Measurements from ENCODE around the gene RXRA. TPM values are rescaled to one million over a fixed set of nuclear protein-coding genes. Genes with fewer than 3 reads are reported as not detected.

RXRA gene
- polyA plus RNA-seq, 1 of the 3 experiments (the other 2 are of a cell fraction) = 7.6 TPM

GRCh38 chr9:134460896-134461295 lies 134.6 kb downstream of the RXRA start:
- Histone ChIP-seq H3K4me2 (no peak overlapping the region), H3K9ac (no peak overlapping the region), H4K20me1 (ENCODE audit: insufficient read depth) (no peaks in the 10 kb centered on the region), H3K27me3 (ENCODE audit: insufficient read depth) (peaks cover 8% of the 10 kb centered on the region), H3K79me2 (ENCODE audit: insufficient read depth) (no peaks in the 10 kb centered on the region), H2AFZ (ENCODE audit: low read depth) (no peak overlapping the region), H3F3A (replicated peaks; ENCODE audit: insufficient read depth) (peaks cover 3% of the 10 kb centered on the region), H3K36me3 (replicated peaks in 1 of 2; ENCODE audit: control insufficient read depth in 1 of 2, insufficient read depth in 2 of 2, low read length in 1 of 2) (no peaks in the 10 kb centered on the region), H3K9me2 (no peaks in the 10 kb centered on the region), H3K9me3 (no peaks in the 10 kb centered on the region), H3K4me3 (ENCODE audit: low read depth in 2 of 2, low read length in 1 of 2) (no peak overlapping the region), H3K4me1 (ENCODE audit: control insufficient read depth in 1 of 2, insufficient read depth in 2 of 2, low read depth in 1 of 2, low read length in 1 of 2) (peaks cover 12% of the 10 kb centered on the region in 2 experiments; a peak in 3 of 4 replicates), H3K27ac (ENCODE audit: low read depth in 2 of 2, low read length in 1 of 2) (no peak overlapping the region)
- POLR2A ChIA-PET = no interaction called here
- no peak for DNase-seq
- TF ChIP-seq GABPA (IDR thresholded peaks at IDR 0.05; ENCODE audit: low read depth) (no peak), NRF1 (IDR thresholded peaks at IDR 0.05; ENCODE audit: low read depth, low read length) (no peak), MAX (IDR thresholded peaks at IDR 0.05; ENCODE audit: low read depth) (no peak), YY1 (IDR thresholded peaks at IDR 0.05; ENCODE audit: low read depth) (no peak), FOXJ3 (CRISPR knock-in tag; IDR thresholded peaks at IDR 0.05) (no peak), RXRA (IDR thresholded peaks at IDR 0.05; ENCODE audit: borderline replicate concordance, low read depth) (no peak), EZH2phosphoT487 (IDR thresholded peaks at IDR 0.05; ENCODE audit: borderline replicate concordance, low read depth) (no peak), RFX5 (IDR thresholded peaks at IDR 0.05; ENCODE audit: low read length) (no peak), CTCF (IDR thresholded peaks at IDR 0.05) (no peak), GATA2 (CRISPR knock-in tag; IDR thresholded peaks at IDR 0.05) (no peak), POLR2AphosphoS5 (IDR thresholded peaks at IDR 0.05; ENCODE audit: low read depth, low read length) (no peak), EP300 (IDR thresholded peaks at IDR 0.05; ENCODE audit: borderline replicate concordance in 1 of 2, low read depth in 1 of 2, low read length in 1 of 2) (no peak), RAD21 (IDR thresholded peaks at IDR 0.05; ENCODE audit: low read length) (no peak)
- WGBS (ENCODE audit: low lambda C conversion rate) = no CpG with 5 or more reads among the region's 5 CpGs
- CTCF ChIA-PET = interaction anchor here (1.0 to 5.0 kb wide), 2 partner anchors 12 to 278 kb away, joined by 3 to 30 read pairs; no protein-coding TSS in a partner anchor

- Histone ChIP-seq H3K79me2 (ENCODE audit: insufficient read depth) (no peaks in the 10 kb centered on the region), H3K9ac (no peak overlapping the region), H2AFZ (ENCODE audit: low read depth) (no peak overlapping the region), H3K4me1 (ENCODE audit: control insufficient read depth in 1 of 2, insufficient read depth in 2 of 2, low read depth in 1 of 2, low read length in 1 of 2) (peaks cover 6 to 7% of the 10 kb centered on the region in 2 experiments; a peak in 3 of 4 replicates), H3K9me2 (no peaks in the 10 kb centered on the region), H3K4me3 (ENCODE audit: low read depth in 2 of 2, low read length in 1 of 2) (no peak overlapping the region), H3K27me3 (ENCODE audit: insufficient read depth) (peaks cover 8% of the 10 kb centered on the region), H3K9me3 (no peaks in the 10 kb centered on the region), H3K4me2 (no peak overlapping the region), H3K36me3 (replicated peaks in 1 of 2; ENCODE audit: control insufficient read depth in 1 of 2, insufficient read depth in 2 of 2, low read length in 1 of 2) (no peaks in the 10 kb centered on the region), H4K20me1 (ENCODE audit: insufficient read depth) (no peaks in the 10 kb centered on the region), H3K27ac (ENCODE audit: low read depth in 2 of 2, low read length in 1 of 2) (no peak overlapping the region), H3F3A (replicated peaks; ENCODE audit: insufficient read depth) (no peaks in the 10 kb centered on the region)
- ChIA-PET CTCF (interaction anchor here (1.5 to 5.0 kb wide), 2 partner anchors 12 to 229 kb away, joined by 4 to 30 read pairs; no protein-coding TSS in a partner anchor), POLR2A (no interaction called here)
- no peak for TF ChIP-seq EP300 (IDR thresholded peaks at IDR 0.05; ENCODE audit: borderline replicate concordance in 1 of 2, low read depth in 1 of 2, low read length in 1 of 2)
- no peak for TF ChIP-seq ELF1 (IDR thresholded peaks at IDR 0.05)
- no peak for TF ChIP-seq CHD2 (IDR thresholded peaks at IDR 0.05; ENCODE audit: low read length, partially characterized antibody)
- TF ChIP-seq, protein P1, sequence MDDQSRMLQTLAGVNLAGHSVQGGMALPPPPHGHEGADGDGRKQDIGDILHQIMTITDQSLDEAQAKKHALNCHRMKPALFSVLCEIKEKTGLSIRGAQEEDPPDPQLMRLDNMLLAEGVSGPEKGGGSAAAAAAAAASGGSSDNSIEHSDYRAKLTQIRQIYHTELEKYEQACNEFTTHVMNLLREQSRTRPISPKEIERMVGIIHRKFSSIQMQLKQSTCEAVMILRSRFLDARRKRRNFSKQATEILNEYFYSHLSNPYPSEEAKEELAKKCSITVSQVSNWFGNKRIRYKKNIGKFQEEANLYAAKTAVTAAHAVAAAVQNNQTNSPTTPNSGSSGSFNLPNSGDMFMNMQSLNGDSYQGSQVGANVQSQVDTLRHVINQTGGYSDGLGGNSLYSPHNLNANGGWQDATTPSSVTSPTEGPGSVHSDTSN (IDR thresholded peaks at IDR 0.05) = no peak
- TF ChIP-seq, protein P2, sequence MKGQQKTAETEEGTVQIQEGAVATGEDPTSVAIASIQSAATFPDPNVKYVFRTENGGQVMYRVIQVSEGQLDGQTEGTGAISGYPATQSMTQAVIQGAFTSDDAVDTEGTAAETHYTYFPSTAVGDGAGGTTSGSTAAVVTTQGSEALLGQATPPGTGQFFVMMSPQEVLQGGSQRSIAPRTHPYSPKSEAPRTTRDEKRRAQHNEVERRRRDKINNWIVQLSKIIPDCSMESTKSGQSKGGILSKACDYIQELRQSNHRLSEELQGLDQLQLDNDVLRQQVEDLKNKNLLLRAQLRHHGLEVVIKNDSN (IDR thresholded peaks at IDR 0.05; ENCODE audit: borderline replicate concordance, low read depth) = no peak
- no peak for TF ChIP-seq USF2 (IDR thresholded peaks at IDR 0.05; ENCODE audit: borderline replicate concordance, low read depth, low read length)
- TF ChIP-seq RFX5 (IDR thresholded peaks at IDR 0.05; ENCODE audit: low read length) = no peak
- TF ChIP-seq GABPA (IDR thresholded peaks at IDR 0.05; ENCODE audit: low read depth) = no peak
- 71% methylated on average over 2 of the region's 8 CpGs for WGBS (ENCODE audit: low lambda C conversion rate)
- no peak for DNase-seq
These were observed 135.2 kb downstream of the RXRA start for GRCh38 chr9:134461426-134461982.
